GM12872 (cell line): ENCODE measurements around the gene NNMT.

Source experiments
- TF ChIP-seq, protein P1 (sequence below): IDR thresholded peaks from 3 replicates; pipeline ENCODE4 v1.5.1; 2011; ENCODE audit warnings: low read depth, mild to moderate bottlenecking, low read length, moderate library complexity; ENCODE audit not compliant: insufficient read depth

Gene NNMT

DNA sequence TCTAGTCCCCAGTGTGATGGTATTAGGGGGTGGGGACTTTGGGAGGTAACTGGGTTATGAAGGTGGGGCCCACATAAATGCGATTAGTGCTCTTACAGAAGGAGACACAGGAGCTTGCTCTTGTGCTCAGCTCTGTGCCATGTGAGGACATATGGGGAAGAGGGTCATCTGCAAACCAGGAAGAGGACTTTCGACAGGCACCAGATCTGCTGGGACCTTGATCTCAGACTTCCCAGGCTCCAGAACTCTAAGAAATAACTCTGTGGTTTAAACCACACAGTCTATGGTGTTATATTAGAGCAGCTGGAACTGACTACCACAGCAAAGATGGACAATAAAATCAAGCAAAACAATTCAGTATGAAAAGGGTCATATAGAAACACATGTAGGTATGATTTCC lies 26.7 kb downstream of the NNMT start:
- TF ChIP-seq, protein P1, sequence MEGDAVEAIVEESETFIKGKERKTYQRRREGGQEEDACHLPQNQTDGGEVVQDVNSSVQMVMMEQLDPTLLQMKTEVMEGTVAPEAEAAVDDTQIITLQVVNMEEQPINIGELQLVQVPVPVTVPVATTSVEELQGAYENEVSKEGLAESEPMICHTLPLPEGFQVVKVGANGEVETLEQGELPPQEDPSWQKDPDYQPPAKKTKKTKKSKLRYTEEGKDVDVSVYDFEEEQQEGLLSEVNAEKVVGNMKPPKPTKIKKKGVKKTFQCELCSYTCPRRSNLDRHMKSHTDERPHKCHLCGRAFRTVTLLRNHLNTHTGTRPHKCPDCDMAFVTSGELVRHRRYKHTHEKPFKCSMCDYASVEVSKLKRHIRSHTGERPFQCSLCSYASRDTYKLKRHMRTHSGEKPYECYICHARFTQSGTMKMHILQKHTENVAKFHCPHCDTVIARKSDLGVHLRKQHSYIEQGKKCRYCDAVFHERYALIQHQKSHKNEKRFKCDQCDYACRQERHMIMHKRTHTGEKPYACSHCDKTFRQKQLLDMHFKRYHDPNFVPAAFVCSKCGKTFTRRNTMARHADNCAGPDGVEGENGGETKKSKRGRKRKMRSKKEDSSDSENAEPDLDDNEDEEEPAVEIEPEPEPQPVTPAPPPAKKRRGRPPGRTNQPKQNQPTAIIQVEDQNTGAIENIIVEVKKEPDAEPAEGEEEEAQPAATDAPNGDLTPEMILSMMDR: no peak

DNA sequence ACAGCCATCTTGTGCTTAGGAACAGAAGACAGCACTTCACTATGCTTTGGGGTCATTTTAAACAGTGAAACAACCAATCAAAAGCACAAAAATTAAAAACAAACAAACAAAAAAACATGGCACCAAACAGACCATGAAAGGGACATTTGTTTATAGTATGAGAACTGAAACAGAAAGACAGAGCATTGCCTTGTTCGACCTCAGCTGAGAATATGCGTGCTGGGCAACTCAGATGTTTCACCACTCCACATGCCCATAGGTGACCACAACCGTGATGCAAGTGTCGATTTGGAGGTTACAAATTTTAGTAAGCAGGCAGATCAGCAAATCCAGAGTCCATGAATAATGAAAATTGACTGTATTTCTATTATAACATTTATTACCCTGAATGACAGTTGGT lies 30.0 kb downstream of the NNMT start:
- TF ChIP-seq, protein P1: no peak

DNA sequence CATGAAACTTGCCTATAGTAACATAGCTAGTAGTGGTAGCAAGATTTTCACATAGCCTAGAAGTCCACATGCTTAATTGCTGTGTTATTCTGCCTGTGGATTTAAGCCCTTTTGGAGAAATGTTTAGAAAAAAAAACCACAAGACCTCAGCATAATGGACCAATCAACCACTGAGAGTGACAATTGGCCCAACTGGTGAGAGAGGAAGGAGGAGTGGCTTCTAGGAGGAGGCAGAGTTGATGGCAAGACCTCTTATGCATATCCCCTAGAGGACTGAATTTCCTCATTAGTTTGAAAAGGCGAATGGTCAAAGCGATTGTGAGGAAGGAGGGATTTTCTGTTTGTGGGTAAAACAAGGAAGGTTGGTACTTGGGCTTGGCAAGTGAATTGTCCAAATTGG lies 30.6 kb downstream of the NNMT start:
- TF ChIP-seq, protein P1: no peak

DNA sequence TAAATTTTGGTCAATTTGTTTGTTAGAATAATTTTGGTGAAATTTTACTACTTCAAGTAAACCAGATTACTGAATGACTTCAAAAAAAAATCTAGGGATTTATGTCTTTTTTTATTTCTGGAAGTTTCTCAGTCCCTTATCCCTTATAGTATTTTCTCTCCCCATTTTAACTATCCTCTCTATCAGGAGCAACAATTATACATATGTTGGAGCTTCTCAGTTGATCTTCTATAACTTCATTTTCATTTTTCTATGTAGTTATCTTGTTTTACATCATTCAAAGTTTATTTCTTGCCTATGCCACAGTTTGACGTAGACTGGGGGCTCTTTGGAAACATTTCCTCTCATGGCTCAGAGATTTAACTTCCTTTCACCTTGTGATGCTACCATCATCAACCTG lies 34.2 kb downstream of the NNMT start:
- TF ChIP-seq, protein P1: no peak

DNA sequence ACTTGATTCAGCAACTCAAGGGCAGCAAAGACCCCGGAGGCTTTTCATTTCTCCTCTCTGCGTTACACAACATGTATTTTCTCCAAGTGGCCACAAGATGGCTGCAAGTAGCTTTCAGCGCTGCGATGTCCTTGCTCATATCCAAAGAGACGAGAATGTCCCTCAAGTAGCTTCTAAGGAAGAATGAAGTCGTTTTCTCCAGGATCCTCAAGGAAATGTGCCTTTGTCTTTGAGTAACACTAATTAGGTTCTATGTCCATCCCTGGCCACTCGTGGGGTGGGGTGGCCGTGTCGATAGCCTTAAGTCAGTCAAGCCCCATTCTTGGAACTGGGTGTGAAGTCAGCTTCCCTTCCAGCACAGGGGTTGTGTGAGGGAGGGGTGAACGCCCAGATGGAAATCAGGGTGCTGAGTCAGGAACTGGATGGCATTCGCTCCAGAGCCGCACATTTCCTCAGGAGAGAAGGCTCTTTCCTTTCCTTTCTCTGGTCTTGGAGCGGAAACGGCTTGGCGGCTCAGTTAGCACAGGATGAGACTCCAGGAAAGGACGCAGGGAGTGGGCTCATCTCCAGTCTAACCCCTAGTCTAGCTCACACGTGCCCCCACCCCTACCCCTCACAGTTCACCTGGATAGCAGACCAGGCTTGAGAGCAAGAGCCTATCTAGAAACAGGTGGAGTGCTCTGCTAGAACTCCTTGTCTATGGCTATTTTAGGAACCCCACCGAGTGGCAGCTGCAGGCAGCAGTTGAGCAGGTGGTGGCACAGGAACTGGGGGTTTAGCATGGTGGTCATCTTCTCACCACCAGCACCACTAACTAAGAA lies 44.3 kb downstream of the NNMT start:
- TF ChIP-seq, protein P1: peak; percentile 78

DNA sequence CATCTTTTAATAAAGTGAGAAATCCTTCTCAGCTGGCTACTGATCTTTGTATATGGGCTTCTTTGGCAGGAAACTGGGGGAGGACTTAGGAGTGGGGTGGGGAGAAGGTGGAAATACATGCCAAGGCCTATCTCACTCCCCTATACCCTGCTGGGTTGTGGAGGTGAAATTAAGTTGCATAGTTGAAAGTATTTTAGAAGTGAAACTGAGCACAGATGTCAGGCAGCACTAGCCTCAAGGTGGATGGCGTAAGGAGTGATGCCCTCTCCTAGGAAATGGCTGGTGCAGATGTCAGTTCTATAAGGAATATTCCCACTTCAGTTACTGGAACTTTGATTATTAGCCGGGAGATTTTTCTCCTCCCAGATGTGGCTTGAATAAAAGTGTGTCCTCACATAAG lies 46.3 kb downstream of the NNMT start:
- TF ChIP-seq, protein P1: no peak

DNA sequence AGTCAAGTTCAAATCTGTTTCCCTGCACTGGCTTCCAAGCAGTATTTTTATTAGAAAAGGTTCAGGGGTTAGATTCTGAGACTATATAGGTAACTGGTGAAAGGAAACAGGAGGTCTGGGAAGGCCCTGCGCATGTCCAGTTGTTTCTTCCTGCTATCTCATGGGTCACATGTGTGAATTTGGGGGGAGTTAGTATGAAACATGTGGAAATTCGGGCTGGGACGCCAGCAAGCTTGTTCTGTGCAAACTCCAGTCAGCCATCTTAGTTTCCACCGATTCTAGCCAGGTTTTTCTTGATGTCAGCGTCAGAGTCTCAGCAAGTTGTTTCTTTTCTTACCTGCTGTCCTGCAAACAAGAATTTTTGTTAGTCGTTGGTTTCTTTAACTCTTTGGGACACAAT lies 46.8 kb downstream of the NNMT start:
- TF ChIP-seq, protein P1: no peak

DNA sequence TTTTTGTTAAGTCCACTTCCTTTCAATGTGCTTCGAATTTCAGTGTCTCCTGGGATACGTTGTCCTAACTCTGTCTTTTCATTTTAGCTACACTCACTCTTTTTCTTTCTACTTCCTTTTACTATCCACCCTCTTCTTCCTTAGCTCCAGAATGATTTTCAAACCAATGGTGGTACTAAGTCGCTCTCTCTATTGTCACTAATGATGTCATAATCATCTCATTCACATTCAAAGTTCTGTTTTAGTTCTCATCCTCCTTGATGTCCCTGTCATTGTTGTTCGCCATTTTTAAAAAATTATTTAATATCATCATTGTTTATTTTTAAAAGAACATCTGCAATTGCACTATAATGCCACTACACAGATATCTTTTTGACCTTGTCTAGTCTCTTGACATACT lies 47.3 kb downstream of the NNMT start:
- TF ChIP-seq, protein P1: no peak
